Measurements from ENCODE around the gene AMDHD2. TPM values are rescaled to one million over a fixed set of nuclear protein-coding genes. Genes with fewer than 3 reads are reported as not detected.

Gene AMDHD2
- total RNA-seq, 3 donors from 2014 or later, result 27.9 to 57.0 (median 28.2) TPM

DNA sequence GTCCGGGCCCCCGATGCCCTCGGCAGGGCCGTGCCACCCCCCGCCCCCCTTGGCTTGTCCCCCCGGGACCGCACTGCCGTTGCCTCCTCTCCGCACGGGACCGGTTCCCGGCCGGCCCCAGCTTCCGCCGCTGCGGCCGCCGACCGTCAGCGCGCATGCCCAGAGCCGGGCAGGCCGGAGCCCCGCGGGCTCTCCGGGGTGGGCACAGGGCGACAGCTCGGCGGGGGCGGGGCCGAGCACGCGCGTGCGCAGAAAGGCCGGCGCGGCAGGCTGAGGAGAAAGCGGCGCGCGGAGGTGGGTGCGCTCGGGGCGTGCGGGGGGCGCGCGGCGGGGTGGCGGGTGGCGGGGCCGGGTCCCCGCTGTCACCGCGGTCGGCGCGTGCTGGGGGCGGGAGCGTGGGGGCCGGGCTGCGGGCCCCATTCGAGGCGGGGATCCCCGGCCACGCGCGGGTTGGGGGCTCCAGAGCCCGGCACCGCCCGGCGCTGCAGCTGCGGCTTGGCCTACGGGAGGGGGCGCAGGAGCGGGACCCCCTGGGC, 45.2 kb upstream of the AMDHD2 start, which contains the start of gene TBC1D24:
TSS of gene TBC1D24 (plus strand) at position 251 of the 536 bp plus-strand sequence. CDS start 21,022 bp downstream, outside the sequence.
- Histone ChIP-seq H3K9me3 (no peaks in the 10 kb centered on the region), H3K27ac (peak within 1 kb of the TSS; percentile 79 to 89), H3K4me3 (peak within 1 kb of the TSS; percentile 68 to 81 (median 80)), H3K36me3 (no peaks in the 10 kb centered on the region), H3K27me3 (no peaks in the 10 kb centered on the region), H3K4me1 (peaks cover 18 to 19% of the 10 kb centered on the region in 2 donors)
- intact Hi-C loops (cut with DNase I; ENCODE audit: low total_unique reads), result no loop called here
- peak; percentile 77 to 79 for DNase-seq (ENCODE audit: low spot score in 2 of 2)
- TF ChIP-seq POLR2AphosphoS5 (IDR thresholded peaks at IDR 0.05) (peak in 2 of 3 donors; percentile 30 to 37), POLR2A (IDR thresholded peaks at IDR 0.05) (peak; percentile 25)
- TF ChIP-seq, protein P1, sequence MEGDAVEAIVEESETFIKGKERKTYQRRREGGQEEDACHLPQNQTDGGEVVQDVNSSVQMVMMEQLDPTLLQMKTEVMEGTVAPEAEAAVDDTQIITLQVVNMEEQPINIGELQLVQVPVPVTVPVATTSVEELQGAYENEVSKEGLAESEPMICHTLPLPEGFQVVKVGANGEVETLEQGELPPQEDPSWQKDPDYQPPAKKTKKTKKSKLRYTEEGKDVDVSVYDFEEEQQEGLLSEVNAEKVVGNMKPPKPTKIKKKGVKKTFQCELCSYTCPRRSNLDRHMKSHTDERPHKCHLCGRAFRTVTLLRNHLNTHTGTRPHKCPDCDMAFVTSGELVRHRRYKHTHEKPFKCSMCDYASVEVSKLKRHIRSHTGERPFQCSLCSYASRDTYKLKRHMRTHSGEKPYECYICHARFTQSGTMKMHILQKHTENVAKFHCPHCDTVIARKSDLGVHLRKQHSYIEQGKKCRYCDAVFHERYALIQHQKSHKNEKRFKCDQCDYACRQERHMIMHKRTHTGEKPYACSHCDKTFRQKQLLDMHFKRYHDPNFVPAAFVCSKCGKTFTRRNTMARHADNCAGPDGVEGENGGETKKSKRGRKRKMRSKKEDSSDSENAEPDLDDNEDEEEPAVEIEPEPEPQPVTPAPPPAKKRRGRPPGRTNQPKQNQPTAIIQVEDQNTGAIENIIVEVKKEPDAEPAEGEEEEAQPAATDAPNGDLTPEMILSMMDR (IDR thresholded peaks at IDR 0.05), result no peak

DNA sequence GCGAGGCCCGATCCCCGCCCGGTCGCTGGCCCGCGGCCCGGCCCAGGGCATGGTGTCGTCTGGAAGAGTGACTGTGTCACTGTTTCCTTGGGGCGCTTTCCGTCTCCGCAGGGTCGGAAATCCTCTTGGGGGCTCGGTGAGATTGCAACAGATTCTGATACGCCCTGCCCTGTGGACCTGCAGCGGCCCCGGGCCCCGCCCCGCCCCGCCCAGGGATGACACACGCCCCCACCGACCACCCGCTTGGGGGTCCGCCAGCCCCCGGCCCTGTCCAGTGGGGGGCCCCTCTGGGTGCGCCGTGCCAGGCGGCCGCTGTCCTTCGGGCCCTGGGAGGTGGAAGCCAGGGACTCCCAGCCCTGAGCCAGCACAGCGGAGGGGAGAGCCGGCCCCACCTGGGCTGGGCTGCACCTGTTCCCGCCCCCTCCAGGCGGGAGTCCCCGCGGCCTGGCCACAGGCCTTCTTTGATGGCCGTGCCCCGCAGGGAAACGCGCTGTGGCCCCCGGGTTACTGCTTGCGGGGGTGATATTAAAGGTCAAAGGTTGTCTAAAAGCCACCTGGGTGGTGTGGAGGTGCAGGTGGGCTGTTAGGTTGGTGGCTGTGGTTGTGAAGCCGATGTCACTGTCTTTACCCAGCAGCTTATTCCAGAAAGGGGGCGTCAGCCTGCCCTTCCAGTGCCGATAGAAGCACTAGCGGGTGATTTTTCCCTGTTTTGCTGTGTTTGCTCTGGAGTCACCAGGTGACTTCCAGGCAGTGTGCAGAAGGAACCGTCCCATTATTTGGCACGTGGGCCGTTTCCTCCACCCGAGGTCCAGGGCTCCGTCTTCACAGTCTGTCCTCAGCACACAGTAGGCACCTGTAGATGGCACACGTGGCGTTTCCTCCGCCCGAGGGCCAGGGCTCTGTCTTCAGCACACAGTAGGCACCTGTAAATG, 44.5 kb upstream of the AMDHD2 start:
- H3K4me1 ChIP-seq, result peaks cover 18% of the 10 kb centered on the region in 2 donors
- H3K9me3 ChIP-seq, result no peaks in the 10 kb centered on the region
- peak overlapping the region; percentile 40 to 89 for H3K27ac ChIP-seq
- DNase-seq (ENCODE audit: low spot score in 2 of 2), result no peak
- no peaks in the 10 kb centered on the region for H3K27me3 ChIP-seq
- TF ChIP-seq POLR2AphosphoS5 (IDR thresholded peaks at IDR 0.05) (no peak), POLR2A (IDR thresholded peaks at IDR 0.05) (no peak)
- TF ChIP-seq, protein P1 (IDR thresholded peaks at IDR 0.05), result no peak
- intact Hi-C loops (cut with DNase I; ENCODE audit: low total_unique reads), result no loop called here
- H3K4me3 ChIP-seq, result peak overlapping the region; percentile 68 to 81 (median 80)
- H3K36me3 ChIP-seq, result no peaks in the 10 kb centered on the region

DNA sequence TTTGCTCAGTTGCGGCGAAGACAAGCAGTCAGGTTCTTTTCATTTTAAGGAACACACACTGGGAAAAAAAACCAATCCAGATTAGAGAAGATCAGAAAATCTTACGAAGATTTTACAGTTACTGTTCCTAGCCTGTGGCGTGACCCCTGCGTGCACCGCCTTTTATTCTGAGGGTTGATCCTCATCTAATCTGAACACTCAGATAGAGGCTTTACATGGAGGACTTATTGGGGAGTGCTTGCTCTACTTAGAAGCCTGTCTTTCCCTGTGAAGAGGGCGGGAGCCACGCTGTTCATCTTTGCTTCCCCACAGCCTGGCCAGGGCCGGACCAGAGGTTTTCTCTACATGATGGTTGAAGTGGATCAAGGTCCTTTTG, 43.8 kb upstream of the AMDHD2 start:
- TF ChIP-seq POLR2A (IDR thresholded peaks at IDR 0.05), result no peak
- no peak for TF ChIP-seq POLR2AphosphoS5 (IDR thresholded peaks at IDR 0.05)
- TF ChIP-seq, protein P1 (IDR thresholded peaks at IDR 0.05), result no peak
- no peaks in the 10 kb centered on the region for H3K36me3 ChIP-seq
- peak overlapping the region in 1 of 3 donors; percentile 80 for H3K4me3 ChIP-seq
- intact Hi-C loops (cut with DNase I; ENCODE audit: low total_unique reads), result no loop called here
- DNase-seq (ENCODE audit: low spot score in 2 of 2), result no peak
- peaks cover 12 to 15% of the 10 kb centered on the region in 2 donors for H3K4me1 ChIP-seq
- peak overlapping the region in 1 of 2 donors; percentile 40 for H3K27ac ChIP-seq
- H3K27me3 ChIP-seq, result no peaks in the 10 kb centered on the region
- H3K9me3 ChIP-seq, result no peaks in the 10 kb centered on the region

DNA sequence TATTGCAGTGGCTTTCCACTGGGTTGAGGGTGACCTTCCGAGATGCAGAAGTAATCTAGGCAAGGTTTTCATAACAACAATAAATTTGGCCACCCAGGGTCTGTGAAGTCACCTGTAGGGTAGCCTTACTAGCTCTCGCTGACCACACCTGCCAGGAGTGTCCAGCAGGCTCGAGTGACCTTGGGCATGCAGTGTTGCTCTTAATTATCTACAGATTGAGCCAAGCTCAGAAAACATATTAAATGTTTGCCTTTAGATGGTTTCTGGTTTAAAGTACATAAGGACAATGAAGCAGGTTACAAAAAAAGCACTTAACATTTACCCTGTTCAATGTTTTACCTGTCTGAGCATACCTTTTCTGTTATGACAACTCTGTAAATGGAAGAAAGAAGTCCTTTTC, 43.4 kb upstream of the AMDHD2 start:
- Histone ChIP-seq H3K4me1 (peaks cover 9 to 11% of the 10 kb centered on the region in 2 donors), H3K27me3 (no peaks in the 10 kb centered on the region), H3K27ac (no peak overlapping the region), H3K9me3 (no peaks in the 10 kb centered on the region), H3K36me3 (no peaks in the 10 kb centered on the region), H3K4me3 (no peak overlapping the region)
- DNase-seq (ENCODE audit: low spot score in 2 of 2), result no peak
- intact Hi-C loops (cut with DNase I; ENCODE audit: low total_unique reads), result no loop called here
- TF ChIP-seq POLR2AphosphoS5 (IDR thresholded peaks at IDR 0.05) (no peak), POLR2A (IDR thresholded peaks at IDR 0.05) (no peak)
- TF ChIP-seq, protein P1 (IDR thresholded peaks at IDR 0.05), result no peak

DNA sequence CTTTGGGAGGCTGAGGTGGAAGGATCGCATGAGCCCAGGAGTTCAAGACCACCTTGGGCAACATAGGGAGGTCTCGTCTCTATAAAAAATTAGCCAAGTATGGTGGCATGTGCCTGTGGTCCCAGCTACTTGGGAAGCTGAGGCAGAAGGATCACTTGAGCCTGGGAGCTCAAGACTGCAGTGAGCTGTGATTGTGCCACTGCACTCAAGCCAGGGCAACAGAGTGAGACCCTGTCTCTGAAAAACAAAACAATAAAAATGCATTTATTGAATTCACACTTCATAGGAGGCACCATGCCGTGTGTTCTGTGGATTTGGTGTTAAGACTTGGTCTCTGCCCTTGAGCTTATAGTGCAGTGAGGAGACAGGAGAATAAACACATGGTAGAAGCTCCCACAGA, 42.8 kb upstream of the AMDHD2 start:
- Histone ChIP-seq H3K4me3 (no peak overlapping the region), H3K4me1 (peaks cover 9 to 12% of the 10 kb centered on the region in 2 donors), H3K9me3 (no peaks in the 10 kb centered on the region), H3K27ac (no peak overlapping the region), H3K36me3 (no peaks in the 10 kb centered on the region), H3K27me3 (no peaks in the 10 kb centered on the region)
- DNase-seq (ENCODE audit: low spot score in 2 of 2), result no peak
- intact Hi-C loops (cut with DNase I; ENCODE audit: low total_unique reads), result no loop called here
- TF ChIP-seq POLR2A (IDR thresholded peaks at IDR 0.05) (no peak), POLR2AphosphoS5 (IDR thresholded peaks at IDR 0.05) (no peak)
- TF ChIP-seq, protein P1 (IDR thresholded peaks at IDR 0.05), result no peak

Measured in breast epithelium (tissue), 4 donors.